ENCODE results near the gene SLC39A11.
"Not testable (repeated sequence)": the region's sequence is repeated elsewhere in the genome, so short reads cannot be mapped to it uniquely, and the experiment has no call there.

Gene SLC39A11

DNA sequence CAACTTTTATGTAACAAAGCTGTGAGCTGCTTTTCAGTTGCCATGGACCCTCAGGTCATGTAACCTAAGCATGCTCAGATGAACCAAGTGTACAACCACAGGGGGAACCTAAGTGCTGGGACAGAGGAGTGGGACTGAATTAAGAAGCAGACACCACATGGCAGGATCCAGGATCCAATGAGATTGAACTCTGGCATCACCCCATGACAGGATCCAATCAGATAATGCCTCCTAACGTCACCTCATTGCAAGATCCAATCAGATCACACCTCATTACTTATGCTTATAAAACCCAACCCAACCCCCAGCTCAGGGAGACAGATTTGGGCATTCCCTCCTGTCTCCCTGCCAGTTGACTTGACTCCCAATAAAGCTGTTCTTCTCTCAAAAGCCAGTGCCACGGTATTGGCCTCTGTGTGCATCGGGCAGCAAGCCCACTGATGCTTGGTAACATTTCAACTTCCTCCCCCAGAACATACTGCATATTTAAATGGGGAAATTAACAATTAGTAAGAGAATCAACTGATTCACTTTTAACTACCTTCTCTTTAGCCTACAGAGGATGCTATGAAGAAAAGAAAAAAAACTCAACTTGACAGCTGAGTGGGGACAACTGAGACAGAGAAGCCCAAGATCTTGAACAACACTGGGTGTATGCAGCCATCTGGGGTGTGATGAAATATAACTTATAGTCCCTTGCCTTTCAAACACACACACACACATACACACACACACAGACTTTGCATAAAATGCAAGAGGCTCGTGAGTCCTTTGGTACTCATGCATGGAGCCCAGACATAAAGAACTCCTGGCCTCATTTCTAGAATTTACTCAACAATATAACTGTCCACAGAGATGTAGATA lies 148.4 kb downstream of the SLC39A11 start:
- H3K36me3 ChIP-seq (ENCODE audit: control insufficient read depth, insufficient read depth, low read length): no peaks in the 10 kb centered on the region
- no peaks in the 10 kb centered on the region for H3K27me3 ChIP-seq (ENCODE audit: control insufficient read depth, insufficient read depth, low read length)
- H3K9ac ChIP-seq (ENCODE audit: low read depth, low read length): no peak overlapping the region
- no peak overlapping the region for H3K27ac ChIP-seq (ENCODE audit: low read depth, low read length)
- H3K4me3 ChIP-seq (ENCODE audit: low read depth, low read length): no peak overlapping the region
- H3K4me1 ChIP-seq (ENCODE audit: control insufficient read depth, insufficient read depth, low read length): no peaks in the 10 kb centered on the region
- H3K9me3 ChIP-seq (ENCODE audit: control insufficient read depth, insufficient read depth, low read length): no peaks in the 10 kb centered on the region

DNA sequence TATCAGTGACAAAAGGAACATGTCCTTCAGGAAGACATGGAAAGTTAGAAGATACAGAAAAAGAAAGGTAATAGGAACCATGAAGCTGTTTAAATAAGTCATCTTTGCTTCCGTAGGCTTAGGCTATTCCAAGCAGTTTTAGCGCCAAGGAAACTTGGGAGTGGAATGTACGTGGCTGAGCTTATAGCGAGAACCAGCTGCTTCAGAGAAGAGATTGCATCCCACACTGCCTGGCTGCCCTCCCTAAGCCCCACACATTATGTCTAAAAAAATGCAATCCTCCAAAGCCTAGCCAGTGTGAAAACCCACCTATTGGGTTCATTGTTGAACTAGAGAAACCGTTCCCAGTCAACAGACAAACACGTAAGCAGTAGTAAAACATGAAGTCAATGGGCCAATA lies 149.9 kb downstream of the SLC39A11 start:
- H3K27ac ChIP-seq (ENCODE audit: low read depth, low read length): no peak overlapping the region
- H3K9me3 ChIP-seq (ENCODE audit: control insufficient read depth, insufficient read depth, low read length): no peaks in the 10 kb centered on the region
- no peaks in the 10 kb centered on the region for H3K27me3 ChIP-seq (ENCODE audit: control insufficient read depth, insufficient read depth, low read length)
- no peak overlapping the region for H3K4me3 ChIP-seq (ENCODE audit: low read depth, low read length)
- peaks cover 12% of the 10 kb centered on the region for H3K4me1 ChIP-seq (ENCODE audit: control insufficient read depth, insufficient read depth, low read length)
- H3K36me3 ChIP-seq (ENCODE audit: control insufficient read depth, insufficient read depth, low read length): no peaks in the 10 kb centered on the region
- H3K9ac ChIP-seq (ENCODE audit: low read depth, low read length): no peak overlapping the region

GRCh38 chr17:72940496-72940895 lies 152.0 kb downstream of the SLC39A11 start:
- no peak overlapping the region for H3K4me3 ChIP-seq (ENCODE audit: low read depth, low read length)
- H3K36me3 ChIP-seq (ENCODE audit: control insufficient read depth, insufficient read depth, low read length): no peaks in the 10 kb centered on the region
- no peaks in the 10 kb centered on the region for H3K9me3 ChIP-seq (ENCODE audit: control insufficient read depth, insufficient read depth, low read length)
- no peak overlapping the region for H3K27ac ChIP-seq (ENCODE audit: low read depth, low read length)
- H3K9ac ChIP-seq (ENCODE audit: low read depth, low read length): no peak overlapping the region
- no peaks in the 10 kb centered on the region for H3K27me3 ChIP-seq (ENCODE audit: control insufficient read depth, insufficient read depth, low read length)
- peaks cover 12% of the 10 kb centered on the region for H3K4me1 ChIP-seq (ENCODE audit: control insufficient read depth, insufficient read depth, low read length)

GRCh38 chr17:72938482-72938881 lies 154.0 kb downstream of the SLC39A11 start:
- no peaks in the 10 kb centered on the region for H3K36me3 ChIP-seq (ENCODE audit: control insufficient read depth, insufficient read depth, low read length)
- no peak overlapping the region for H3K27ac ChIP-seq (ENCODE audit: low read depth, low read length)
- H3K9ac ChIP-seq (ENCODE audit: low read depth, low read length): no peak overlapping the region
- no peaks in the 10 kb centered on the region for H3K27me3 ChIP-seq (ENCODE audit: control insufficient read depth, insufficient read depth, low read length)
- no peaks in the 10 kb centered on the region for H3K9me3 ChIP-seq (ENCODE audit: control insufficient read depth, insufficient read depth, low read length)
- H3K4me1 ChIP-seq (ENCODE audit: control insufficient read depth, insufficient read depth, low read length): peaks cover 12% of the 10 kb centered on the region
- no peak overlapping the region for H3K4me3 ChIP-seq (ENCODE audit: low read depth, low read length)

DNA sequence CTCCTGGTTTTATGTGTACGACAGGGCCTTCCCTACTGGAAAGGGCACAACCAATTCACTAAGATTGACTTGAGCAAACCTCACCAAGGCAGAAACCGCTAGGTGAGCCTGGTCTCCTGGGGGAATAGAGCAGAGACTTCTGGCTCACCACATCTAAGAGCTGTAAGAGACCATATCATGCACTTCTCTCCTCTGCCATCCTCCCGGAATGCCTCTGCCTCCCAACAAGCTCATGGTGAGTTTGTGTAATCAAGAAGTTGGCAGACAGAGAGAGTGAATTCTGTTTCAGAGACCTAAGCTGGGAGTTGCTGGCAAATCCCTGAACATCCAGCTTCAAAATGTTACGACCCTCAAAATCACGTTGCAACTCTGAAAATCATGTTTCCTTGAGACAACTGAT lies 154.8 kb downstream of the SLC39A11 start:
- Histone ChIP-seq H3K9ac (ENCODE audit: low read depth, low read length) (no peak overlapping the region), H3K36me3 (ENCODE audit: control insufficient read depth, insufficient read depth, low read length) (no peaks in the 10 kb centered on the region), H3K9me3 (ENCODE audit: control insufficient read depth, insufficient read depth, low read length) (no peaks in the 10 kb centered on the region), H3K4me1 (ENCODE audit: control insufficient read depth, insufficient read depth, low read length) (peaks cover 12% of the 10 kb centered on the region), H3K27me3 (ENCODE audit: control insufficient read depth, insufficient read depth, low read length) (no peaks in the 10 kb centered on the region), H3K4me3 (ENCODE audit: low read depth, low read length) (no peak overlapping the region), H3K27ac (ENCODE audit: low read depth, low read length) (no peak overlapping the region)

- H3K9me3 ChIP-seq (ENCODE audit: control insufficient read depth, insufficient read depth, low read length); H3K36me3 ChIP-seq (ENCODE audit: control insufficient read depth, insufficient read depth, low read length); H3K4me3 ChIP-seq (ENCODE audit: low read depth, low read length); H3K27ac ChIP-seq (ENCODE audit: low read depth, low read length); H3K9ac ChIP-seq (ENCODE audit: low read depth, low read length); H3K27me3 ChIP-seq (ENCODE audit: control insufficient read depth, insufficient read depth, low read length): not testable (repeated sequence)
- peaks cover 12% of the 10 kb centered on the region for H3K4me1 ChIP-seq (ENCODE audit: control insufficient read depth, insufficient read depth, low read length)
Measured at GRCh38 chr17:72937254-72937653, 155.2 kb downstream of the SLC39A11 start.

GRCh38 chr17:72935984-72936383 lies 156.5 kb downstream of the SLC39A11 start:
- Histone ChIP-seq H3K9me3 (ENCODE audit: control insufficient read depth, insufficient read depth, low read length) (no peaks in the 10 kb centered on the region), H3K4me1 (ENCODE audit: control insufficient read depth, insufficient read depth, low read length) (peaks cover 12% of the 10 kb centered on the region), H3K4me3 (ENCODE audit: low read depth, low read length) (no peak overlapping the region), H3K27ac (ENCODE audit: low read depth, low read length) (no peak overlapping the region), H3K36me3 (ENCODE audit: control insufficient read depth, insufficient read depth, low read length) (no peaks in the 10 kb centered on the region), H3K27me3 (ENCODE audit: control insufficient read depth, insufficient read depth, low read length) (no peaks in the 10 kb centered on the region), H3K9ac (ENCODE audit: low read depth, low read length) (no peak overlapping the region)

DNA sequence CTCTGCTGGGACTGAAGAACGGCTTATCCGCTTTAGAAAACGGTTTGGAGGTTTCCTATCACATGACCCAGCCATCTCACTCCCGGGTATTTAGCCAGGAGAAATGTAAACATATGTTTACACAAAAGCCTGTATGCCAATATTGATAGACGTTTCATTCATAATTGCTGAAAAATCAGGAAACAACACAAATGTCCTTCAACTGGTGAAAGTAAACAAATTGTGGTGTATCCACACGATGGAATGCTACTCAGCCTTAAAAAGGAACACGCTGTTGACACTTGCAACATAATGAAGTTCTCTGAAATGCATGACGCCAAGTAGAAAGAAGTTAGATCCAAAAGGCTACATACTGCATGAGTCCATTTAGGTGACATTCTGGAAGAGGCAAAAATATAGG lies 157.6 kb downstream of the SLC39A11 start:
- no peaks in the 10 kb centered on the region for H3K36me3 ChIP-seq (ENCODE audit: control insufficient read depth, insufficient read depth, low read length)
- H3K4me3 ChIP-seq (ENCODE audit: low read depth, low read length): no peak overlapping the region
- H3K9ac ChIP-seq (ENCODE audit: low read depth, low read length): no peak overlapping the region
- no peaks in the 10 kb centered on the region for H3K9me3 ChIP-seq (ENCODE audit: control insufficient read depth, insufficient read depth, low read length)
- H3K4me1 ChIP-seq (ENCODE audit: control insufficient read depth, insufficient read depth, low read length): peaks cover 12% of the 10 kb centered on the region
- no peaks in the 10 kb centered on the region for H3K27me3 ChIP-seq (ENCODE audit: control insufficient read depth, insufficient read depth, low read length)
- H3K27ac ChIP-seq (ENCODE audit: low read depth, low read length): no peak overlapping the region

DNA sequence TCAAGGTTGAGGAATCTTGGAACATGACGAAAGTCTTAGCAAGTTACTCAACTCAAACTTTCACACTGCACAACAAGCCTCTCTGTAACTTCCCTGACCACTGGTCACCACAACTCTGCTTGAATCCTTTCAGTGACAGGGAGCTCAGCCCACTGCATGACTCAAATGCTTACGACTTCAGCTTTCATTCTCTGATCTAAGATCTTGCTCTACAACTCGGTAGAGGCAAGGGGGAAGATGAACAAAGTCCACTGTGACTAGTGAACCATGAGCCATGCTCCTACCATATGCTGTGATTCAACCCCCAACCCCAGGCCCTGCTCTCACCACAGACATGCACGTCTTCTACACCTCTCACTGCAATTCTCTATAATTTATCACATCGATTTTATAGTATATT lies 160.9 kb downstream of the SLC39A11 start:
- Histone ChIP-seq H3K9me3 (ENCODE audit: control insufficient read depth, insufficient read depth, low read length) (no peaks in the 10 kb centered on the region), H3K4me1 (ENCODE audit: control insufficient read depth, insufficient read depth, low read length) (no peaks in the 10 kb centered on the region), H3K36me3 (ENCODE audit: control insufficient read depth, insufficient read depth, low read length) (no peaks in the 10 kb centered on the region), H3K27ac (ENCODE audit: low read depth, low read length) (no peak overlapping the region), H3K9ac (ENCODE audit: low read depth, low read length) (no peak overlapping the region), H3K4me3 (ENCODE audit: low read depth, low read length) (no peak overlapping the region), H3K27me3 (ENCODE audit: control insufficient read depth, insufficient read depth, low read length) (no peaks in the 10 kb centered on the region)

DNA sequence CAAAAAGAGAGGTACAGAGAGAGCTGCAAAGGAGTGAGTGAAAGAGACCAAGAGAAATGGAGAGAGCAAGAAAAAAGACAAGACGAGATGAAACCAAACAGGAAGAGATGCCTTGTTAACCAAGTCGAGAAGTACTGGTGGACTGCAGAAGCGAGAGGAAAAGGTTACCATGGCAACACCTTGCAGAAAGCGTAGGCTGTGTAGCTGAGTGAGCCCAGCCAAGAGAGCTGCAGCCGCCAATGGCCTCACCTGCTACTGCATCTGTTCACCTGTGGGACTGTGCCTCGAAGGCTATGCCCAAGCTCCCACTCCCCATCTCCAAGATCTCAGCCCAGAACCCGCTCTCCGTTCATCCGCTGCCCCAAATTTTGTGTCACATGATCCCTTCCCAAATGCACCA lies 161.3 kb downstream of the SLC39A11 start:
- H3K9ac ChIP-seq (ENCODE audit: low read depth, low read length): no peak overlapping the region
- no peaks in the 10 kb centered on the region for H3K9me3 ChIP-seq (ENCODE audit: control insufficient read depth, insufficient read depth, low read length)
- no peak overlapping the region for H3K27ac ChIP-seq (ENCODE audit: low read depth, low read length)
- no peak overlapping the region for H3K4me3 ChIP-seq (ENCODE audit: low read depth, low read length)
- no peaks in the 10 kb centered on the region for H3K27me3 ChIP-seq (ENCODE audit: control insufficient read depth, insufficient read depth, low read length)
- H3K36me3 ChIP-seq (ENCODE audit: control insufficient read depth, insufficient read depth, low read length): no peaks in the 10 kb centered on the region
- no peaks in the 10 kb centered on the region for H3K4me1 ChIP-seq (ENCODE audit: control insufficient read depth, insufficient read depth, low read length)

DNA sequence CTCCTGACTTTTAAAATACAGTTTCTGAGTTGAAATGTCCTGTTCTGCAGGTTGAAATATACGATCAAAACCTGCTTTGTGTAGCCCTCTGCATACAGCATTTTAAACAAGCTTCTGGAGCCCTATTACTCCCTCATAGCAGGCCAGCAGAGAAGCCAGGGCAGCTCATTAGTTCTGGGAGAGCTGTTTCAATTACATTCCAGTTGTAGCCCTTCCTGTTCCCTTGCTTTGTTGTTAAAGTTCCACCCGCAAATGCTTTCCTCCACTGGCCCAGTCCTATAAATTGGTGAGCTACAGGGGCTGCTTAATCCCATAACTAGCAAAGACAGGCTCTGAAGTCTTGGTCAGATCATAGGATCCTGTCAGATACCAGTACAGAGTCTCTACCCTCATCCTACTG lies 162.5 kb downstream of the SLC39A11 start:
- H3K36me3 ChIP-seq (ENCODE audit: control insufficient read depth, insufficient read depth, low read length): no peaks in the 10 kb centered on the region
- no peak overlapping the region for H3K4me3 ChIP-seq (ENCODE audit: low read depth, low read length)
- no peak overlapping the region for H3K9ac ChIP-seq (ENCODE audit: low read depth, low read length)
- no peak overlapping the region for H3K27ac ChIP-seq (ENCODE audit: low read depth, low read length)
- H3K9me3 ChIP-seq (ENCODE audit: control insufficient read depth, insufficient read depth, low read length): no peaks in the 10 kb centered on the region
- no peaks in the 10 kb centered on the region for H3K27me3 ChIP-seq (ENCODE audit: control insufficient read depth, insufficient read depth, low read length)
- no peaks in the 10 kb centered on the region for H3K4me1 ChIP-seq (ENCODE audit: control insufficient read depth, insufficient read depth, low read length)

Data from HUES48 (cell line).